HT1080 (cell line): Measurements from ENCODE around the gene GAGE2A. TPM values are rescaled to one million over a fixed set of nuclear protein-coding genes. Genes with fewer than 3 reads are reported as not detected.
"Not testable (repeated sequence)": the region's sequence is repeated elsewhere in the genome, so short reads cannot be mapped to it uniquely, and the experiment has no call there.

Source experiments
- DNase-seq: peaks from one replicate; pipeline ENCODE4 v3.0.0-alpha.2; 2015; ENCODE audit warnings: low read depth
- polyA plus RNA-seq, 2 experiments: library from polyadenylated mRNA; depleted of rRNA; stranded (reverse); fragments of >200 nt; gene quantifications; 2 replicates each; pipeline ENCODE4 v1.2.3, GENCODE V29; 2015
- total RNA-seq: library from RNA; depleted of rRNA; stranded (reverse); fragments of >200 nt; shearing (Covaris generic); gene quantifications from 2 replicates; pipeline ENCODE4 v1.2.3, GENCODE V29; 2014; rRNA removed

The GAGE2A gene
- total RNA-seq = 5.9 and 15.7 TPM in 2 replicates
- 7.5 and 9.2 TPM in 2 replicates for polyA plus RNA-seq (2015; cell fraction: cytosol; rRNA removed)
- 1.1 and 2.3 TPM in 2 replicates for polyA plus RNA-seq (2015; cell fraction: nucleus; rRNA removed)

- DNase-seq = not testable (repeated sequence)
Measured at GRCh38 chrX:49589196-49589595, at the start of gene GAGE2A. Gene GAGE2A, plus strand, starts transcription at chrX:49589496. Its CDS starts 1,155 bp downstream, at chrX:49590651.

- DNase-seq = not testable (repeated sequence)
Measured at GRCh38 chrX:49541433-49541832, 47.9 kb upstream of the GAGE2A start, which contains the start of gene GAGE12D. Gene GAGE12D, plus strand, starts transcription at chrX:49541733. Its CDS starts 1,155 bp downstream, at chrX:49542888.

- not testable (repeated sequence) for DNase-seq
Measured at GRCh38 chrX:49550989-49551388, 38.3 kb upstream of the GAGE2A start, which contains the start of gene GAGE12E. Gene GAGE12E, plus strand, starts transcription at chrX:49551289. Its CDS starts 1,155 bp downstream, at chrX:49552444.

- DNase-seq = not testable (repeated sequence)
Measured at GRCh38 chrX:49560542-49560941, 28.8 kb upstream of the GAGE2A start, which contains the start of gene GAGE12F. Gene GAGE12F, plus strand, starts transcription at chrX:49560842. Its CDS starts 1,155 bp downstream, at chrX:49561997.

GRCh38 chrX:49568728-49569127 lies 20.6 kb upstream of the GAGE2A start:
- not testable (repeated sequence) for DNase-seq

- DNase-seq = not testable (repeated sequence)
Measured at GRCh38 chrX:49569152-49569551, 20.1 kb upstream of the GAGE2A start.

- DNase-seq = not testable (repeated sequence)
Measured at GRCh38 chrX:49570100-49570499, 19.2 kb upstream of the GAGE2A start, which contains the start of gene GAGE12G. Gene GAGE12G, plus strand, starts transcription at chrX:49570400. Its CDS starts 1,155 bp downstream, at chrX:49571555.

GRCh38 chrX:49579649-49580048 lies 9.6 kb upstream of the GAGE2A start, which contains the start of gene GAGE12H:
Gene GAGE12H, plus strand, starts transcription at chrX:49579949. Its CDS starts 1,155 bp downstream, at chrX:49581104.
- not testable (repeated sequence) for DNase-seq

DNA sequence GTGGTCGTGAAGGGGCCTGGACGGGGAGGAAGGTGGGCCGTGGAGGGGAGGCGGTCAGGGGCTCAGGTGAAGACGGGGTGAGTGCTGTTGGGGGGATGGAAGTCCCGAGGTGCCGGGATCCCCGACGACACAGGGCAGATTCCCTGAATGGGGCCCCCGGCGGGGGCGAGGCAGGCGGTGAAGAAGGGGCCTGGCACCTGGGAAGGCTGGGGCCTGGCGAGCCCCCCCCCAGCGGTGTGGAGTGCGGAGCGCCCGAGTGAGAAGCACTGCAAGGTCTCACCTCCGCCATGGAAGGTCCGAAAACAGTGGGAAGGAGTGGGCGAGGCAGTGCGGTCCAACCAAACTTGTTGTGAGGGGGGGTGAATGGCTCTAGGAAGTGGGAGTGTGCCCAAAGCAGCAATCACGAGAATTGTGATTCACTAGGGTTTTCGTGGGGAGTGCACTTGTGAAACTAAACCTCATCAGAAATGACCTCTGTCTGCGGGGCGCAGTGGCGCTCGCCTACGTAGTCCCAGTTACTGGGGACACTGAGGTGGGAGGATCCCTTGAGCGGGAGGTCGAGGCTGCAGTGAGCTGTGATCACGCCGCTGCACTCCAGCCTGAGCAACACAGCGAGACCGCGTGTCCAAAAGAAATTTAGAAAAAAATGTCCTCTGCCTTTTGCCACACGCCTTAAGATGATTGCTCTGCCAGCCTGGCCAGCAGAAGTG lies 628 bp downstream of the GAGE2A start:
- not testable (repeated sequence) for DNase-seq

- DNase-seq = not testable (repeated sequence)
Measured at GRCh38 chrX:49590488-49590887, 1.2 kb downstream of the GAGE2A start.

DNA sequence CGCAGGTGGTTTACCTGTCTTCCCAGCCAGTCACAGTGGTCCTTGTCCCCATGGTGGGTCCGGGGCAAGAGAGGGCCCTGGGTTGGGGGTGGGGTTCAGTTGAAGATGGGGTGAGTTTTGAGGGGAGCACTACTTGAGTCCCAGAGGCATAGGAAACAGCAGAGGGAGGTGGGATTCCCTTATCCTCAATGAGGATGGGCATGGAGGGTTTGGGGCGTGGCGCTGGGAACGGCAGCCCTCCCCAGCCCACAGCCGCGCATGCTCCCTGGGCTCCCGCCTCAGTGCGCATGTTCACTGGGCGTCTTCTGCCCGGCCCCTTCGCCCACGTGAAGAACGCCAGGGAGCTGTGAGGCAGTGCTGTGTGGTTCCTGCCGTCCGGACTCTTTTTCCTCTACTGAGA lies 9.4 kb downstream of the GAGE2A start, which contains the start of gene GAGE1:
Gene GAGE1 (plus strand): TSS at position 301 of the 400 bp plus-strand sequence. CDS start 1,155 bp downstream, outside the sequence.
- not testable (repeated sequence) for DNase-seq

DNA sequence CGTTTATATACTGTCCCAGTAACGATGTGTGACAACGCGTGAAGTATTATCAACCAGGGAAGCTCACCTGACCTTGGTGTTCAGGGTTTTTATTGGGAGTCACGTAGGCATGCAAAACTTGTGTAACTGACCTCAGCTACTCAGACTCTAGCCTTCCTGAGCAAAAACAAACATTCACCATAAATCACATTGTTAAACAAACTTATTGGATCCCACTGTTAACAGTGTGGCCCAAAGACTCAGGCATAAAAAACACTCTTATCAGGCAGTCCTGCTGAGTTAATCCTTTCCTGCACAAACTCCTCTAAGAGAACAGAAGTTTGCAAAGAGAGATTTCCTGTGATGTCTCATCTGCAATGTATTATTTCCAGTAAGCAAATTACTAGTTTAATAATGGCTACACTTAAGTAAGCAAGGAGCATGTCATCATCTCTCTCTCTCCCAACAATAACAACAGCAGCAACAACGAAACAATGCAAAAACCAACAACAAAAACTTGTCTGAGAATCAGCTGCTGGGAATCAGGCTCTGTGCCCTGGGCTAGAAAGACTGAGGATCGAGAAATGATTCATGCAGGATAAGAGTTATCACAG lies 21.5 kb downstream of the GAGE2A start:
- no peak for DNase-seq

DNA sequence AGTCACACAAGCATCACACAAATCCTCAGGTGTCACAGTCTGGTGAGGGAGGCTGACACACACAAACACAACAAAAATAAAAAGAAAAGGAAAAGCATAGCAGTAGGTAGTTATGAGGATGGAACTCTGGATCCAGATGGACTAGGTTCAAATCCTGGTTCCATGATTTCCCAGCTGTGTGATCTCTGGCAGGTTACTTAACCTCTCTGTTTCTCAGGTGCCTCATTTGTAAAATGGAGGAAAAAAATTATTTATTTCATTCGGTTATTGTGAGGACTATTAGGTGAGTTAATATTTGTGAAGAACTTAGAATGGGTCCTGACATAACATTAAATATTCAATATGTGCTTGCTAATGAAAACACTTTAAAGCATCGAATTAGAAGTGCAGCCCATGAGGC lies 29.3 kb downstream of the GAGE2A start:
- no peak for DNase-seq

DNA sequence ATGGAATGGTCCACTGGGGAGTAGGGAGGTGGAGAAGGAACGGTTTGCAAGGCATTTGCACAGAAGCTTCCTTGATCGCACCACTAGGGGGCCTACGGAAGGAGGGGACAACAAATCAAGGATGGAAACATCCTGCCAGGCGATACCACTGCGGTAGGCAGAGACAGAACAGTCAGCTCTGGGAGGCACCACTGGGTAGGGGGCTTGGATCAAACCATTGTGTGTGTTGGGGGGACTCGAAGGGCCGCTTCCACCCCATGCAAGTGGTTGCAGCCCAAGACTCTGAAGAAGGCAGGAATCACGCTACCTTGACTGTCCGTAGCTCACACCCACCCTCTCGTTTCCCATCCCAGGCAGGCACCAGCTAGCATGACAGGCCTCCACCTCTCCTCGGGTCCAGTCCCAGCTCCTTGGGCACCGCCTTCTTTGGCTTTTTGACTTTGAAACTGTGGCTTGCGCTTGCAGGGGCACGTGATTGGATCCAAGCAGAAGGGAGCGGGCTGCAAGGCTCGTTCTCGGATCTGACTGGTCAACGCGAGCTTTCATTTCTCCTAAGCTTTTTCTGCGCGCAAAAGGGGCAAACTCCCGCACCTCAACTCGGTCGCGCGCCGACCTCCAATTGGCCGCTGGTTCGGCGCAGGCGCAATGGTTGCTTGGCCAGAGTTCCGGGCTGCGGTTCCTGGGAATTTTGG lies 37.9 kb downstream of the GAGE2A start:
- peak; percentile 7 for DNase-seq

GRCh38 chrX:49644991-49645637 lies 55.8 kb downstream of the GAGE2A start:
- DNase-seq = no peak

Other genes with a start within 250 kb of the GAGE2A start
- gene GAGE12C, start 57.3 kb upstream of the GAGE2A start, total RNA-seq = not detected in 2 replicates
- not detected in 2 replicates for gene GAGE12D, start 47.8 kb upstream of the GAGE2A start, total RNA-seq
- not detected in 2 replicates for gene GAGE12E, start 38.2 kb upstream of the GAGE2A start, total RNA-seq
- gene GAGE12F, start 28.7 kb upstream of the GAGE2A start, total RNA-seq = not detected in 2 replicates
- gene GAGE12G, start 19.1 kb upstream of the GAGE2A start, total RNA-seq = not detected in 2 replicates
- gene GAGE12H, start 9.5 kb upstream of the GAGE2A start, total RNA-seq = not detected in 2 replicates
- 40.0 and 84.7 TPM in 2 replicates for gene GAGE1, start 9.5 kb downstream of the GAGE2A start, total RNA-seq
- 12.3 and 18.1 TPM in 2 replicates for gene PAGE1, start 106.5 kb downstream of the GAGE2A start, total RNA-seq
- gene PAGE4, start 239.8 kb downstream of the GAGE2A start, total RNA-seq = not detected in 2 replicates